Thyroid gland (tissue), 4 donors: ENCODE data around the gene MMRN1. TPM values are rescaled to one million over a fixed set of nuclear protein-coding genes. Genes with fewer than 3 reads are reported as not detected.

ENCODE experiments used
- DNase-seq, 2 donors: peaks; one replicate each; pipeline ENCODE4 v3.0.0-alpha.2; 2019
- H3K27ac ChIP-seq, 3 donors: fragments of 200-600 bp; sonication (generic); 1 replicate in 2 of 3; 2 replicates in 1 of 3; pipeline ENCODE4 v1.5.1; 2016 to 2019; ENCODE audit warnings: mild to moderate bottlenecking in 1 of 3, moderate library complexity in 1 of 3
- H3K27me3 ChIP-seq: fragments of 200-600 bp; sonication (generic); one replicate; pipeline ENCODE4 v1.5.1; 2019
- H3K36me3 ChIP-seq, 2 donors: fragments of 200-600 bp; sonication (generic); one replicate each; pipeline ENCODE4 v1.5.1; 2016 to 2019
- H3K4me1 ChIP-seq, 2 donors: fragments of 200-600 bp; sonication (generic); one replicate each; pipeline ENCODE4 v1.5.1; 2017 to 2019
- H3K4me3 ChIP-seq, 3 donors: fragments of 200-600 bp; sonication (generic); replicated peaks in 1 of 3; 1 replicate in 2 of 3; 2 replicates in 1 of 3; pipeline ENCODE4 v1.5.1; 2016; ENCODE audit warnings: mild to moderate bottlenecking in 1 of 3
- H3K9me3 ChIP-seq: fragments of 200-600 bp; sonication (generic); one replicate; pipeline ENCODE4 v1.5.1; 2017
- POLR2A ChIP-seq, 2 donors: fragments of 450-650 bp; IDR thresholded peaks; one replicate each; pipeline ENCODE4 v1.6.1; 2017; ENCODE audit warnings: antibody characterized with exemption in 2 of 2, mild to moderate bottlenecking in 2 of 2, moderate library complexity in 1 of 2
- WGBS, 2 donors: methylation state at CpG; one replicate each; pipeline ENCODE4 v1.1.5; 2017; 5-methylcytosine and 5-hydroxymethylcytosine counted together
- intact Hi-C: fragments of 100-400 bp; cut with DNase I; formaldehyde crosslinking; loops from one replicate; pipeline ENCODE4 v1.15.1; 2023
- total RNA-seq, 4 donors: library from RNA; depleted of rRNA; stranded (reverse); fragments of >200 nt; gene quantifications; one replicate each; pipeline ENCODE4 v1.2.3, GENCODE V29; 2016
- TF ChIP-seq, protein P1 (sequence below), 6 experiments: fragments of 200-600 bp in 3 of 6; fragments of 450-650 bp in 3 of 6; sonication (generic) in 3 of 6; IDR thresholded peaks; one replicate each; pipeline ENCODE4 v1.5.1; 2016 to 2019; ENCODE audit warnings: antibody characterized with exemption in 6 of 6, mild to moderate bottlenecking in 2 of 6, inconsistent platforms in 1 of 6, moderate library complexity in 1 of 6

Gene MMRN1
- total RNA-seq, 4 donors from 2014 or later = 111 to 689 (median 241) TPM

DNA sequence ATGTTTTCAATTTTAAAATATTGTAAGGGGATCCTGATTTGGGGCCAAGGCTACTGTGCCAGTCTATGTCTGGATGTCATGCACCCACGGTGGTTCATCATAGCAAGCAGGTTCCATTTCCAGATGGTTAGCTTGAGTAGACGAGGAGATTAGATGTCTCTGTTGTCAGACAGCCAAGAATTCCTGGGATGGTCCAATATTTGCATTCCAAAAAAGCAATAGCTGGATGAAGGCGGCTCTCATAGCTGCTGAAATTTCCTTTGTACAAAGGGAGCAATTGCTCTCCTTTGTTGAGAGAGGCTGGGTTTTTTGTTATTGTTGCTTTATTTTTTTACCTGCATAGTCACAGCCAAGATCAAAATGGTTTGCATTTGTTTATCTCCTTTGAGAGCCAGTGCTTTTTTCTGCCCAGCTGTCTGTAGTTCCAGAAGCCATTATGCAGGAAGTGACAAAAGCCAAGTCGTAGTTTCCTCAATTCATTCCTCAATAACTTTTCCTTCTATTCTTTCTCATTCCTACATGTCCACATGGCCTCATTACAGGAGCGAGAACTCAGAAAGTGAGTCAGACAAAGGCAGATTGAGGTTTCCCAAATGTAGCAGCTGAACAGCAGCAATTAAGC is 107.9 kb downstream of the MMRN1 start:
- no peak for DNase-seq
- TF ChIP-seq, protein P1, sequence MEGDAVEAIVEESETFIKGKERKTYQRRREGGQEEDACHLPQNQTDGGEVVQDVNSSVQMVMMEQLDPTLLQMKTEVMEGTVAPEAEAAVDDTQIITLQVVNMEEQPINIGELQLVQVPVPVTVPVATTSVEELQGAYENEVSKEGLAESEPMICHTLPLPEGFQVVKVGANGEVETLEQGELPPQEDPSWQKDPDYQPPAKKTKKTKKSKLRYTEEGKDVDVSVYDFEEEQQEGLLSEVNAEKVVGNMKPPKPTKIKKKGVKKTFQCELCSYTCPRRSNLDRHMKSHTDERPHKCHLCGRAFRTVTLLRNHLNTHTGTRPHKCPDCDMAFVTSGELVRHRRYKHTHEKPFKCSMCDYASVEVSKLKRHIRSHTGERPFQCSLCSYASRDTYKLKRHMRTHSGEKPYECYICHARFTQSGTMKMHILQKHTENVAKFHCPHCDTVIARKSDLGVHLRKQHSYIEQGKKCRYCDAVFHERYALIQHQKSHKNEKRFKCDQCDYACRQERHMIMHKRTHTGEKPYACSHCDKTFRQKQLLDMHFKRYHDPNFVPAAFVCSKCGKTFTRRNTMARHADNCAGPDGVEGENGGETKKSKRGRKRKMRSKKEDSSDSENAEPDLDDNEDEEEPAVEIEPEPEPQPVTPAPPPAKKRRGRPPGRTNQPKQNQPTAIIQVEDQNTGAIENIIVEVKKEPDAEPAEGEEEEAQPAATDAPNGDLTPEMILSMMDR (IDR thresholded peaks at IDR 0.05) = no peak
- TF ChIP-seq POLR2A (IDR thresholded peaks at IDR 0.05) = no peak
- no peaks in the 10 kb centered on the region for H3K36me3 ChIP-seq
- WGBS, 2 donors = 52 to 54% methylated on average over 5 of the region's 5 CpGs
- no peaks in the 10 kb centered on the region for H3K9me3 ChIP-seq
- peaks cover 0 to 6% of the 10 kb centered on the region in 2 donors for H3K4me1 ChIP-seq
- H3K27ac ChIP-seq = no peak overlapping the region
- intact Hi-C loops = no loop called here
- no peak overlapping the region for H3K4me3 ChIP-seq
- no peaks in the 10 kb centered on the region for H3K27me3 ChIP-seq

Other genes with a start within 250 kb of the MMRN1 start
- gene SNCA, start 57.7 kb upstream of the MMRN1 start, total RNA-seq = 10 to 100 TPM in 3 of 4 donors, 1 to 10 TPM in 1; 5.3 to 22.7 (median 15.0) TPM
- gene CCSER1, start 232.5 kb downstream of the MMRN1 start, total RNA-seq = 10 to 100 TPM; 37.7 to 52.3 (median 43.3) TPM